Measurements from ENCODE around the gene CETP.
"Not testable (repeated sequence)": the region's sequence is repeated elsewhere in the genome, so short reads cannot be mapped to it uniquely, and the experiment has no call there.

The CETP gene

DNA sequence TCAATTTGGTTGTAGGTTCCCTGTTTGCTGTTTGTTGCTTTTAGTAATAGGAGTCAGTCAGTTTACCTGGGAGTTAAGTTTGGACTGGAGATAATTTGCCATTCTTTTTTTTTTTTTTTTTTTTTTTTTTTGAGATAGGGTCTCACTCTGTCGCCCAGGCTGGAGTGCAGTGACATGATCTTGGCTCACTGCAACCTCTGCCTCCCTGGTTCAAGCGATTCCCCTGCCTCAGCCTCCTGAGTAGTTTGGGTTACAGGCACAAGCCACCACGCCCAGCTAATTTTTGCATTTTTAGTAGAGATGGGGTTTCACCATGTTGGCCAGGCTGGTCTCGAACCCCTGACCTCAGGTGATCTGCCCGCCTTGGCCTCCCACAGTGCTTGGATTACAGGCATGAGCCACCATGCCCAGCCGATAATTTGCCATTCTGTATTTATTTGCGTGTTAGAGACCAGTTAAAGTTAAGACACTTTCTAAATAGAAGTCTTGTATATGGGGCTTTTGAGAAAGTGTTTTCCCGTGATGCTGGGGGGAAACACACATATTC lies 27.1 kb upstream of the CETP start:
- not testable (repeated sequence) for H3K36me3 ChIP-seq (ENCODE audit: control insufficient read depth, insufficient read depth, low read length); H3K9me3 ChIP-seq (ENCODE audit: control insufficient read depth, low read length); H3K27ac ChIP-seq (ENCODE audit: insufficient read depth, low read depth, low read length, poor library complexity, severe bottlenecking); H3K4me3 ChIP-seq (ENCODE audit: insufficient read depth, low read depth, low read length); H3K27me3 ChIP-seq (ENCODE audit: control insufficient read depth, insufficient read depth, low read length, poor library complexity, severe bottlenecking); H3K4me1 ChIP-seq (ENCODE audit: control insufficient read depth, insufficient read depth, low read length)
- 90 to 95% methylated on average over 7 to 8 of the region's 8 CpGs for WGBS, 2 experiments

DNA sequence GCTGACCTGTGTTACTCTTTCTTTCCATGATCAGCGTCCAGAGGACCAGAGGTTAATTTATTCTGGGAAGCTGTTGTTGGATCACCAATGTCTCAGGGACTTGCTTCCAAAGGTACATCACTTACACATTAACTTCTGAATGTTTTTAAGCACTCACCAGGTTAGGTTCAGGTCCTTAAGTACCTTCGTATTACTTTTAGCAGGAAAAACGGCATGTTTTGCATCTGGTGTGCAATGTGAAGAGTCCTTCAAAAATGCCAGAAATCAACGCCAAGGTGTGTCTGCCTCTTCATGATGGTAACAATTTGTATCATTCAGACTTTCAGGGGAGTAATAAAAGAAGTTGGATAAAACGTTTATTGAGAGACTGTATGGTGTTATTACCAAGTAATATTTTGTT lies 26.5 kb upstream of the CETP start:
- Histone ChIP-seq H3K27me3 (ENCODE audit: control insufficient read depth, insufficient read depth, low read length, poor library complexity, severe bottlenecking) (no peaks in the 10 kb centered on the region), H3K36me3 (ENCODE audit: control insufficient read depth, insufficient read depth, low read length) (peaks cover 3% of the 10 kb centered on the region), H3K27ac (ENCODE audit: insufficient read depth, low read depth, low read length, poor library complexity, severe bottlenecking) (no peak overlapping the region), H3K9me3 (ENCODE audit: control insufficient read depth, low read length) (no peaks in the 10 kb centered on the region), H3K4me3 (ENCODE audit: insufficient read depth, low read depth, low read length) (no peak overlapping the region), H3K4me1 (ENCODE audit: control insufficient read depth, insufficient read depth, low read length) (peaks cover 9% of the 10 kb centered on the region)
- 93 to 94% methylated on average over 5 of the region's 5 CpGs for WGBS, 2 experiments

DNA sequence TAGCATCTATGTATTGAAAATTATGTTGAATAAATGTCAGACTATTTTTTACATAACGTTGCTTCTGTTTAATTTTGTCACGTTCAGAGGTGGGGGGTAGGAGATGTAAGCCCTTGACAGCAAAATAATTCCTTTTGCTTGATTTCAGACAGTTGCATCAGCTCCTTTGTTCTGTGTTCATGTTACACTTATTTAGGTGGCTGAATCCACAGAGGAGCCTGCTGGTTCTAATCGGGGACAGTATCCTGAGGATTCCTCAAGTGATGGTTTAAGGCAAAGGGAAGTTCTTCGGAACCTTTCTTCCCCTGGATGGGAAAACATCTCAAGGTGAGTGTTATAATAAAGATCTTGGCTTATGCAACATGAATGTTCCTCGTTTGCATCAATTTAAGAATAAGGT lies 25.3 kb upstream of the CETP start:
- H3K9me3 ChIP-seq (ENCODE audit: control insufficient read depth, low read length) = no peaks in the 10 kb centered on the region
- H3K4me1 ChIP-seq (ENCODE audit: control insufficient read depth, insufficient read depth, low read length) = peaks cover 9% of the 10 kb centered on the region
- no peak overlapping the region for H3K4me3 ChIP-seq (ENCODE audit: insufficient read depth, low read depth, low read length)
- H3K36me3 ChIP-seq (ENCODE audit: control insufficient read depth, insufficient read depth, low read length) = peaks cover 3% of the 10 kb centered on the region
- H3K27ac ChIP-seq (ENCODE audit: insufficient read depth, low read depth, low read length, poor library complexity, severe bottlenecking) = no peak overlapping the region
- WGBS, 2 experiments = 90 to 95% methylated on average over 4 to 5 of the region's 5 CpGs
- H3K27me3 ChIP-seq (ENCODE audit: control insufficient read depth, insufficient read depth, low read length, poor library complexity, severe bottlenecking) = no peaks in the 10 kb centered on the region

DNA sequence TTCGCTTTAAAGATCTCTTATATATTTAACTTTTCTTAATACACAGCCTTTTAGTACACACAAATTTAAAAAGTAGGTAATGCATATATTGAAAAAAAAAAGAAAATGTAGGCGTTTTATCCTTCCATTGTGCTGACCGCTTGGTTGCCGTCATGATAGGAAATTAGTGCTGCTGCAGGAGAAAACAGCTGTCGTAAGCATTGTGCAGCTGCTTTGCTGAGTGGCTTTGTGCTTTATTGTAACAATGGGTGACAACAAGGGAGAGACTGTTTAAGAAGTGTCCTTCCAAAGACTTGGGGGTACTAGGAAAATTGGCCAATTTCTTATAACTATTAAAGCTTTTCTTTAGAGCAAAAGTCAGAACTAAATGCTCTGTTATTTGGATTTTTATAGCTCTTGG lies 24.8 kb upstream of the CETP start:
- H3K27ac ChIP-seq (ENCODE audit: insufficient read depth, low read depth, low read length, poor library complexity, severe bottlenecking) = no peak overlapping the region
- H3K4me1 ChIP-seq (ENCODE audit: control insufficient read depth, insufficient read depth, low read length) = peaks cover 9% of the 10 kb centered on the region
- WGBS, 2 experiments = 81 to 85% methylated on average over 4 of the region's 5 CpGs
- no peaks in the 10 kb centered on the region for H3K9me3 ChIP-seq (ENCODE audit: control insufficient read depth, low read length)
- H3K36me3 ChIP-seq (ENCODE audit: control insufficient read depth, insufficient read depth, low read length) = peaks cover 4% of the 10 kb centered on the region
- H3K4me3 ChIP-seq (ENCODE audit: insufficient read depth, low read depth, low read length) = no peak overlapping the region
- no peaks in the 10 kb centered on the region for H3K27me3 ChIP-seq (ENCODE audit: control insufficient read depth, insufficient read depth, low read length, poor library complexity, severe bottlenecking)

DNA sequence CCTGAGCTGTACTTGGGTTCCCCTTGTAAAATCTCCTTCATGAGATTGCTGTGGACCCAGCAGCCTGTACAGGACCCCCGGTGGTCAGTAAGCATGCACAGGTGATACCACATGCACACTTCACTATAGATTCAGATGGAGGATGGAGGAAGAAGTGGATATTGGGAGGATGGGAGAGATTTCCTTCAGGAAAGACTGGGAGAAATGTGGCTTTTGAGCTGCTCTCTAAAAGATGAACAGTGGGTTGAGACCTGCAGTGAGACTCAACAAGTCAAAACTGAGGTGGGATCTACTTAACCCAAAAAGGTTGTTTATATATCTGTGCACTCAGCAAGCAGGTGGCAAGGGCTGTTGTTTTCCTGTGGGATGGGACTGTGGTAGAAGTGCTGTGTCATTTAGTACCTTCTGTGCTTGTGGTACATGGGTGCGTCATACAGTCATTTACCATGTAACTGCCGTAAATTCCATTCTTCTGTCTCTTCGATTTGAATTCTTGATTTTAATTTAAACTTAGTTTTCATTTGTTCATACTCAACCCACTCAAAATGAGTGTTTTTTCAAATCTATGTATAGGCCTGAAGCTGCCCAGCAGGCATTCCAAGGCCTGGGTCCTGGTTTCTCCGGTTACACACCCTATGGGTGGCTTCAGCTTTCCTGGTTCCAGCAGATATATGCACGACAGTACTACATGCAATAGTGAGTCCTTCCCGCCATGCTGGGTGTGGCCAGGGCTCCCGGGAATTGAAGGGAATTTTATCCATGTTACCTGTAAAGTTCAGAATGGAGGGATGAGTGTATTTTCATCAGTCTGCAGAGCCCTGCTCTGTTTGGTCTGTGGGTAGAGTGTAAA lies 22.9 kb upstream of the CETP start:
- H3K27me3 ChIP-seq (ENCODE audit: control insufficient read depth, insufficient read depth, low read length, poor library complexity, severe bottlenecking) = no peaks in the 10 kb centered on the region
- WGBS, 2 experiments = 92 to 93% methylated on average over 8 of the region's 8 CpGs
- H3K4me3 ChIP-seq (ENCODE audit: insufficient read depth, low read depth, low read length) = no peak overlapping the region
- H3K9me3 ChIP-seq (ENCODE audit: control insufficient read depth, low read length) = no peaks in the 10 kb centered on the region
- peaks cover 23% of the 10 kb centered on the region for H3K36me3 ChIP-seq (ENCODE audit: control insufficient read depth, insufficient read depth, low read length)
- H3K27ac ChIP-seq (ENCODE audit: insufficient read depth, low read depth, low read length, poor library complexity, severe bottlenecking) = no peak overlapping the region
- peaks cover under 1% of the 10 kb centered on the region for H3K4me1 ChIP-seq (ENCODE audit: control insufficient read depth, insufficient read depth, low read length)

DNA sequence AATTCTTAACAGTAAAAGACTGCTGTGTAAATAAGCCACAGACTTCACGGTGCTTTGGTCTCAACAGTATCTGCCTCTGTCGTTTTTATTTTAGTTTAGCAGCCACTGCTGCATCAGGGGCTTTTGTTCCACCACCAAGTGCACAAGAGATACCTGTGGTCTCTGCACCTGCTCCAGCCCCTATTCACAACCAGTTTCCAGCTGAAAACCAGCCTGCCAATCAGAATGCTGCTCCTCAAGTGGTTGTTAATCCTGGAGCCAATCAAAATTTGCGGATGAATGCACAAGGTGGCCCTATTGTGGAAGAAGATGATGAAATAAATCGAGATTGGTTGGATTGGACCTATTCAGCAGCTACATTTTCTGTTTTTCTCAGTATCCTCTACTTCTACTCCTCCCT lies 21.9 kb upstream of the CETP start:
- Histone ChIP-seq H3K27ac (ENCODE audit: insufficient read depth, low read depth, low read length, poor library complexity, severe bottlenecking) (no peak overlapping the region), H3K4me1 (ENCODE audit: control insufficient read depth, insufficient read depth, low read length) (no peaks in the 10 kb centered on the region), H3K4me3 (ENCODE audit: insufficient read depth, low read depth, low read length) (no peak overlapping the region), H3K27me3 (ENCODE audit: control insufficient read depth, insufficient read depth, low read length, poor library complexity, severe bottlenecking) (no peaks in the 10 kb centered on the region), H3K9me3 (ENCODE audit: control insufficient read depth, low read length) (no peaks in the 10 kb centered on the region), H3K36me3 (ENCODE audit: control insufficient read depth, insufficient read depth, low read length) (peaks cover 25% of the 10 kb centered on the region)
- 93 to 96% methylated on average over 4 of the region's 4 CpGs for WGBS, 2 experiments

DNA sequence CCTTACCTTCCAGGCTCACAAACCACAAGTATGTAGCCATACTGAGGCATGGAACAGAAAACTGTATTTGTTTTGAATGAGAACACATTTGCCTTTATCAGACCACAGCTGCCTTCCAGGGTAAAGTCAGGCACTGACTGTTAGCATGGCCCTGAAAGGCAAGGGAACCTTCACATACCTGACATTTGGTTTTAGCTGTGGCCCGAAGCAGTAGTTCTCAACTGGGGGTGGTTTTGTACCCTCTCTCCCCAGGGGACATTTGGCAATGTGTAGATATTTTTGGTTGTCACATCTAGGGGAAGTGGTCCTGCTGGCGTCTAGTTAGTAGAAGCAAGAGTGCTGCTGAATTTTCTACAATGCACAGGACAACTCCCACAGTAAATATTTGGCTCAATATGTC lies 20.7 kb upstream of the CETP start:
- H3K4me1 ChIP-seq (ENCODE audit: control insufficient read depth, insufficient read depth, low read length) = no peaks in the 10 kb centered on the region
- no peaks in the 10 kb centered on the region for H3K27me3 ChIP-seq (ENCODE audit: control insufficient read depth, insufficient read depth, low read length, poor library complexity, severe bottlenecking)
- no peak overlapping the region for H3K4me3 ChIP-seq (ENCODE audit: insufficient read depth, low read depth, low read length)
- 96 to 100% methylated on average over 2 of the region's 2 CpGs for WGBS, 2 experiments
- H3K36me3 ChIP-seq (ENCODE audit: control insufficient read depth, insufficient read depth, low read length) = peaks cover 25% of the 10 kb centered on the region
- H3K9me3 ChIP-seq (ENCODE audit: control insufficient read depth, low read length) = no peaks in the 10 kb centered on the region
- no peak overlapping the region for H3K27ac ChIP-seq (ENCODE audit: insufficient read depth, low read depth, low read length, poor library complexity, severe bottlenecking)

DNA sequence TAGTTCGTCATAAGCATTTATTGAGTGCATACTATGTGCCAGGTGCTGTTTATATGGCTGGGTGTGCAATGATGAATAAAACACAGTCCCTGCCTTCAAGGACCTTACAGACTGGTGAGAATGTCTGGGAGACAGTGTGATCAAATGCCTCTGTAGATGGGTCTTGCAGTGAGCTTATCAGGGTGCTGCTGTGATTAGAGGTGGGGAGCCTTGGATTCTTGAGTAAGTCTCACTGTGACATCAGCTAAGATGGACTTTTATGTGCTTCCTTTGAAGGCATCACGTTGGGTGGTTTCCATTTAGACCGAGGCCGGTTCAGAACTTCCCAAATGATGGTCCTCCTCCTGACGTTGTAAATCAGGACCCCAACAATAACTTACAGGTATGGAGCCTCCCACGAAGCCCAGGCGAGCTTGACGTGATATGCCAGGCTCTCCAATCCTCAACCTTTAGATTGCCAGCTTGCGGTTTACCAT lies 19.9 kb upstream of the CETP start:
- H3K36me3 ChIP-seq (ENCODE audit: control insufficient read depth, insufficient read depth, low read length) = peaks cover 25% of the 10 kb centered on the region
- H3K4me1 ChIP-seq (ENCODE audit: control insufficient read depth, insufficient read depth, low read length) = no peaks in the 10 kb centered on the region
- H3K9me3 ChIP-seq (ENCODE audit: control insufficient read depth, low read length) = no peaks in the 10 kb centered on the region
- WGBS, 2 experiments = 84 to 85% methylated on average over 9 of the region's 9 CpGs
- H3K27ac ChIP-seq (ENCODE audit: insufficient read depth, low read depth, low read length, poor library complexity, severe bottlenecking) = no peak overlapping the region
- H3K27me3 ChIP-seq (ENCODE audit: control insufficient read depth, insufficient read depth, low read length, poor library complexity, severe bottlenecking) = no peaks in the 10 kb centered on the region
- no peak overlapping the region for H3K4me3 ChIP-seq (ENCODE audit: insufficient read depth, low read depth, low read length)

DNA sequence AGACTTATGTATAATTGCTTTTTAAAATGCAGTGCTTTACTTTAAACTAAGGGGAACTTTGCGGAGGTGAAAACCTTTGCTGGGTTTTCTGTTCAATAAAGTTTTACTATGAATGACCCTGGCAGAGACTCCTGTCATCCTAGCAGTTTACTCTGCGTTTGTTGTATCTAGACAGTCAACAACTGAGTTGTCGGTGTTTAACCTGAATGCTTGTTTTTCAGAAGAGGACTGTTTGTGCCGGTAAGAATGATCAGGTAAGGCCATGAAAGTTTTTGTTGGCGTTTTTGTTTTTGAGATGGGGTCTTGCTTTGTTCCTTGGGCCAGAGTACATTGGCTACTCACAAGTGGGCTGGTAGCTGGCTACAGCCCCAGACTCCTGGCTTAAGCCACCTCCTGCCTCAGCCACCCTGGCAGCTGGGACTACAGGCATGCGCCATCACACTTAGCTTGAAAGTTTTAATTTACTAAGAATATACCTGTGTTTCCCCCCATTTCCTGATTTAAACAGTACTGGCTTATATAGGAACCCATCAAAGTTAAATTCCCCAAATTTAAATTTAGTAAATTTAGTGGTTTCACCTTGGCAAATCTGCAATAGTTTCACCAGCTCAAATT lies 17.9 kb upstream of the CETP start:
- no peaks in the 10 kb centered on the region for H3K4me1 ChIP-seq (ENCODE audit: control insufficient read depth, insufficient read depth, low read length)
- no peaks in the 10 kb centered on the region for H3K27me3 ChIP-seq (ENCODE audit: control insufficient read depth, insufficient read depth, low read length, poor library complexity, severe bottlenecking)
- H3K36me3 ChIP-seq (ENCODE audit: control insufficient read depth, insufficient read depth, low read length) = peaks cover 24% of the 10 kb centered on the region

More for the DNA sequence above, 17.9 kb upstream of the CETP start:
- H3K27ac ChIP-seq (ENCODE audit: insufficient read depth, low read depth, low read length, poor library complexity, severe bottlenecking) = no peak overlapping the region
- 95% methylated on average over 6 of the region's 6 CpGs for WGBS, 2 experiments
- H3K4me3 ChIP-seq (ENCODE audit: insufficient read depth, low read depth, low read length) = no peak overlapping the region
- H3K9me3 ChIP-seq (ENCODE audit: control insufficient read depth, low read length) = no peaks in the 10 kb centered on the region
